Neural cell (in vitro differentiated cells): ENCODE measurements around the gene LMAN2.

Source experiments
- EP300 ChIP-seq: fragments of 450-650 bp; conservative IDR thresholded peaks from 2 replicates; pipeline ENCODE4 v1.6.1; 2014; ENCODE audit warnings: antibody characterized with exemption, mild to moderate bottlenecking, moderate library complexity; ENCODE audit not compliant: poor library complexity, severe bottlenecking
- EZH2 ChIP-seq: fragments of 200-600, 300-800 bp; shearing (Covaris generic), sonication (generic); IDR thresholded peaks from 2 replicates; pipeline ENCODE4 v1.6.1; 2014; ENCODE audit warnings: antibody characterized with exemption, low read length, borderline replicate concordance, mild to moderate bottlenecking; ENCODE audit not compliant: insufficient read depth, poor library complexity, severe bottlenecking
- MXI1 ChIP-seq: fragments of 450-650 bp; conservative IDR thresholded peaks from 2 replicates; pipeline ENCODE4 v1.6.1; 2014; ENCODE audit warnings: antibody characterized with exemption, mild to moderate bottlenecking; ENCODE audit not compliant: poor library complexity, severe bottlenecking
- POLR2AphosphoS5 ChIP-seq: IDR thresholded peaks from 2 replicates; pipeline ENCODE4 v1.6.1; 2012
- RAD21 ChIP-seq: fragments of 450-650 bp; conservative IDR thresholded peaks from 2 replicates; pipeline ENCODE4 v1.6.1; 2014; ENCODE audit warnings: antibody characterized with exemption, mild to moderate bottlenecking, moderate library complexity
- SMC3 ChIP-seq: fragments of 450-650 bp; conservative IDR thresholded peaks from 2 replicates; pipeline ENCODE4 v1.6.1; 2014; ENCODE audit warnings: antibody characterized with exemption, mild to moderate bottlenecking, moderate library complexity; ENCODE audit not compliant: poor library complexity
- TAF1 ChIP-seq: IDR thresholded peaks from 2 replicates; pipeline ENCODE4 v1.6.1; 2012; ENCODE audit warnings: low read depth
- TF ChIP-seq, protein P1 (sequence below): fragments of 450-650 bp; IDR thresholded peaks from 2 replicates; pipeline ENCODE4 v1.5.1; 2014; ENCODE audit warnings: antibody characterized with exemption, mild to moderate bottlenecking, moderate library complexity; ENCODE audit not compliant: poor library complexity, severe bottlenecking
- TF ChIP-seq, protein P2 (sequence below): IDR thresholded peaks from 2 replicates; pipeline ENCODE4 v1.6.1; 2012; ENCODE audit warnings: borderline replicate concordance

DNA sequence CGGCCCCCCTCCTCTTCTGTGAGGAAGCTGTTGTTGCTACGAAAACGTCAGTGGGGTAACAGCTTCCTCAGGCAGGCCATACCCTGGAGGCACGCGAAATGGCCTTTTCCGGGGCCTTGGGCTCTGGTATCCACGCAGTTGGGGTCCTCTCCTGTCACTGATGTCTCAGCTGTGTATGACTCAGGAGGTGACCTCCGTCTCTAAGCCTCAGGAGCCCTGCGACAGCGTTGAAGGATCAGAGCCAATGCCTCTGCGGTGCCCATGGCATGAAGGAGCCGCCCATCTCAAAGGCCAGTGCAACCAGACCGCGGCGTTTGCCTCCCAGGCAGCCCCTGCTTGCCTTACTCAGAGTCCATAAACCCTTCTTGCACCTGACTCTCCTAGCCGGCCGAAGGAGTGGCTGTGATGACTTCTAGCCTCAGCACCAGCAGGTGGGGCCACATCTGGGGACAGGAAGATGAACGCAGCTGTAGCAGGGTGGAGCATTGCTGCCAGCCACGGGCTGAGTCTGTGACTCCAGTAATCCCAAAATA, 38.8 kb downstream of the LMAN2 start:
- TF ChIP-seq POLR2AphosphoS5 (no peak), EZH2 (no peak), RAD21 (no peak), MXI1 (no peak), TAF1 (no peak), EP300 (no peak), SMC3 (no peak)
- TF ChIP-seq, protein P1, sequence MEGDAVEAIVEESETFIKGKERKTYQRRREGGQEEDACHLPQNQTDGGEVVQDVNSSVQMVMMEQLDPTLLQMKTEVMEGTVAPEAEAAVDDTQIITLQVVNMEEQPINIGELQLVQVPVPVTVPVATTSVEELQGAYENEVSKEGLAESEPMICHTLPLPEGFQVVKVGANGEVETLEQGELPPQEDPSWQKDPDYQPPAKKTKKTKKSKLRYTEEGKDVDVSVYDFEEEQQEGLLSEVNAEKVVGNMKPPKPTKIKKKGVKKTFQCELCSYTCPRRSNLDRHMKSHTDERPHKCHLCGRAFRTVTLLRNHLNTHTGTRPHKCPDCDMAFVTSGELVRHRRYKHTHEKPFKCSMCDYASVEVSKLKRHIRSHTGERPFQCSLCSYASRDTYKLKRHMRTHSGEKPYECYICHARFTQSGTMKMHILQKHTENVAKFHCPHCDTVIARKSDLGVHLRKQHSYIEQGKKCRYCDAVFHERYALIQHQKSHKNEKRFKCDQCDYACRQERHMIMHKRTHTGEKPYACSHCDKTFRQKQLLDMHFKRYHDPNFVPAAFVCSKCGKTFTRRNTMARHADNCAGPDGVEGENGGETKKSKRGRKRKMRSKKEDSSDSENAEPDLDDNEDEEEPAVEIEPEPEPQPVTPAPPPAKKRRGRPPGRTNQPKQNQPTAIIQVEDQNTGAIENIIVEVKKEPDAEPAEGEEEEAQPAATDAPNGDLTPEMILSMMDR: no peak
- TF ChIP-seq, protein P2, sequence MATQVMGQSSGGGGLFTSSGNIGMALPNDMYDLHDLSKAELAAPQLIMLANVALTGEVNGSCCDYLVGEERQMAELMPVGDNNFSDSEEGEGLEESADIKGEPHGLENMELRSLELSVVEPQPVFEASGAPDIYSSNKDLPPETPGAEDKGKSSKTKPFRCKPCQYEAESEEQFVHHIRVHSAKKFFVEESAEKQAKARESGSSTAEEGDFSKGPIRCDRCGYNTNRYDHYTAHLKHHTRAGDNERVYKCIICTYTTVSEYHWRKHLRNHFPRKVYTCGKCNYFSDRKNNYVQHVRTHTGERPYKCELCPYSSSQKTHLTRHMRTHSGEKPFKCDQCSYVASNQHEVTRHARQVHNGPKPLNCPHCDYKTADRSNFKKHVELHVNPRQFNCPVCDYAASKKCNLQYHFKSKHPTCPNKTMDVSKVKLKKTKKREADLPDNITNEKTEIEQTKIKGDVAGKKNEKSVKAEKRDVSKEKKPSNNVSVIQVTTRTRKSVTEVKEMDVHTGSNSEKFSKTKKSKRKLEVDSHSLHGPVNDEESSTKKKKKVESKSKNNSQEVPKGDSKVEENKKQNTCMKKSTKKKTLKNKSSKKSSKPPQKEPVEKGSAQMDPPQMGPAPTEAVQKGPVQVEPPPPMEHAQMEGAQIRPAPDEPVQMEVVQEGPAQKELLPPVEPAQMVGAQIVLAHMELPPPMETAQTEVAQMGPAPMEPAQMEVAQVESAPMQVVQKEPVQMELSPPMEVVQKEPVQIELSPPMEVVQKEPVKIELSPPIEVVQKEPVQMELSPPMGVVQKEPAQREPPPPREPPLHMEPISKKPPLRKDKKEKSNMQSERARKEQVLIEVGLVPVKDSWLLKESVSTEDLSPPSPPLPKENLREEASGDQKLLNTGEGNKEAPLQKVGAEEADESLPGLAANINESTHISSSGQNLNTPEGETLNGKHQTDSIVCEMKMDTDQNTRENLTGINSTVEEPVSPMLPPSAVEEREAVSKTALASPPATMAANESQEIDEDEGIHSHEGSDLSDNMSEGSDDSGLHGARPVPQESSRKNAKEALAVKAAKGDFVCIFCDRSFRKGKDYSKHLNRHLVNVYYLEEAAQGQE: no peak
